GM23338 (cell line): ENCODE results near the gene CCDC85B. TPM values are rescaled to one million over a fixed set of nuclear protein-coding genes. Genes with fewer than 3 reads are reported as not detected.

Source experiments
- ATAC-seq: fragments of 200-7000 bp; cut with Tn5 transposase; 3 replicates; pipeline ENCODE4 v1.9.1; 2020
- DNase-seq: peaks from one replicate; pipeline ENCODE4 v3.0.0-alpha.2; 2015; ENCODE audit warnings: low spot score
- H2AFZ ChIP-seq: fragments of 200-600 bp; sonication (generic); 2 replicates; pipeline ENCODE4 v1.8.0; 2016; ENCODE audit warnings: antibody characterized with exemption, mild to moderate bottlenecking, moderate library complexity
- H3F3A ChIP-seq: fragments of 200-600 bp; sonication (generic); replicated peaks from 2 replicates; pipeline ENCODE4 v1.8.0; 2017; ENCODE audit warnings: antibody characterized with exemption, mixed run types, low read depth
- H3K27ac ChIP-seq: fragments of 200-600 bp; sonication (generic); 2 replicates; pipeline ENCODE4 v1.6.1; 2016; ENCODE audit warnings: low read depth
- H3K27me3 ChIP-seq: fragments of 200-600 bp; sonication (generic); 2 replicates; pipeline ENCODE4 v1.8.0; 2016; ENCODE audit warnings: mild to moderate bottlenecking, mixed run types, moderate library complexity; ENCODE audit not compliant: insufficient read depth
- H3K36me3 ChIP-seq: fragments of 200-600 bp; sonication (generic); 2 replicates; pipeline ENCODE4 v1.8.0; 2016; ENCODE audit warnings: mild to moderate bottlenecking; ENCODE audit not compliant: insufficient read depth
- H3K4me1 ChIP-seq: fragments of 200-600 bp; sonication (generic); 2 replicates; pipeline ENCODE4 v1.8.0; 2016; ENCODE audit warnings: mild to moderate bottlenecking, moderate library complexity; ENCODE audit not compliant: insufficient read depth
- H3K4me2 ChIP-seq: fragments of 200-600 bp; sonication (generic); 2 replicates; pipeline ENCODE4 v1.7.1; 2017; ENCODE audit warnings: mixed run types
- H3K4me3 ChIP-seq: fragments of 200-600 bp; sonication (generic); 2 replicates; pipeline ENCODE4 v1.6.1; 2016; ENCODE audit warnings: mixed run types
- H3K79me2 ChIP-seq: fragments of 200-600 bp; sonication (generic); replicated peaks from 2 replicates; pipeline ENCODE4 v1.8.0; 2017; ENCODE audit warnings: mild to moderate bottlenecking; ENCODE audit not compliant: insufficient read depth
- H3K9me2 ChIP-seq: fragments of 200-600 bp; sonication (generic); 2 replicates; pipeline ENCODE4 v1.8.0; 2017; ENCODE audit not compliant: insufficient read depth
- H4K20me1 ChIP-seq: fragments of 200-600 bp; sonication (generic); replicated peaks from 2 replicates; pipeline ENCODE4 v1.8.0; 2017; ENCODE audit warnings: mild to moderate bottlenecking; ENCODE audit not compliant: insufficient read depth
- H3K27ac Mint-ChIP-seq: 2 replicates; pipeline ENCODE4 v1.8.0; 2020; ENCODE audit warnings: inconsistent platforms, mild to moderate bottlenecking, moderate library complexity, mixed read lengths
- H3K27me3 Mint-ChIP-seq: 3 replicates; pipeline ENCODE4 v1.8.0; 2022; ENCODE audit warnings: low read depth, mild to moderate bottlenecking, moderate library complexity, mixed read lengths, inconsistent platforms; ENCODE audit not compliant: insufficient read depth, poor library complexity
- H3K36me3 Mint-ChIP-seq: 3 replicates; pipeline ENCODE4 v1.8.0; 2021; ENCODE audit warnings: low read depth, mild to moderate bottlenecking, inconsistent platforms, moderate library complexity, mixed read lengths
- H3K4me1 Mint-ChIP-seq: 3 replicates; pipeline ENCODE4 v1.8.0; 2020; ENCODE audit warnings: mild to moderate bottlenecking, inconsistent platforms, mixed read lengths
- H3K4me3 Mint-ChIP-seq: 3 replicates; pipeline ENCODE4 v1.8.0; 2021; ENCODE audit warnings: moderate library complexity, mild to moderate bottlenecking, inconsistent platforms, mixed read lengths
- H3K9me3 Mint-ChIP-seq: 3 replicates; pipeline ENCODE4 v1.8.0; 2020; ENCODE audit warnings: moderate library complexity, mild to moderate bottlenecking, inconsistent platforms, mixed read lengths
- CREB1 ChIP-seq: fragments of 250-450 bp; sonication (Bioruptor Pico); IDR thresholded peaks from 2 replicates; pipeline ENCODE4 v1.5.0; 2020; ENCODE audit warnings: low read depth, mild to moderate bottlenecking, moderate library complexity
- CTCF ChIP-seq, 2 experiments: fragments of 200-600 bp in 1 of 2; sonication (generic) in 1 of 2; conservative IDR thresholded peaks; 2 replicates each; pipeline versions ENCODE4 v1.5.1 to v1.6.1; 2016 to 2017; ENCODE audit warnings: antibody characterized with exemption in 2 of 2, low read depth in 2 of 2, mild to moderate bottlenecking in 2 of 2, moderate library complexity in 1 of 2
- ETS1 ChIP-seq: IDR thresholded peaks from 2 replicates; pipeline ENCODE4 v1.6.1; 2016; ENCODE audit warnings: antibody characterized with exemption
- EZH2 ChIP-seq: fragments of 200-600 bp; sonication (generic); IDR thresholded peaks from one replicate; pipeline ENCODE4 v1.8.0; 2017; ENCODE audit warnings: antibody characterized with exemption, mild to moderate bottlenecking, low read depth; ENCODE audit not compliant: unreplicated experiment
- EZH2phosphoT487 ChIP-seq: fragments of 200-600 bp; sonication (generic); IDR thresholded peaks from one replicate; pipeline ENCODE4 v1.8.1; 2018; ENCODE audit warnings: antibody characterized with exemption; ENCODE audit not compliant: unreplicated experiment
- NANOG ChIP-seq: IDR thresholded peaks from 2 replicates; pipeline ENCODE4 v1.6.1; 2016; ENCODE audit warnings: antibody characterized with exemption, borderline replicate concordance
- POLR2AphosphoS5 ChIP-seq: IDR thresholded peaks from 2 replicates; pipeline ENCODE4 v1.6.1; 2016; ENCODE audit warnings: antibody characterized with exemption, low read depth
- REST ChIP-seq: IDR thresholded peaks from one replicate; pipeline ENCODE4 v1.6.1; 2018; ENCODE audit warnings: antibody characterized with exemption; ENCODE audit not compliant: unreplicated experiment
- STAT1 ChIP-seq: IDR thresholded peaks from one replicate; pipeline ENCODE4 v1.6.1; 2016; ENCODE audit warnings: antibody characterized with exemption; ENCODE audit not compliant: unreplicated experiment
- ZNF114 ChIP-seq: fragments of 250-450 bp; sonication (Bioruptor Pico); IDR thresholded peaks from 2 replicates; pipeline ENCODE4 v1.5.0; 2020; ENCODE audit warnings: mild to moderate bottlenecking, moderate library complexity
- ZNF331 ChIP-seq: fragments of 250-450 bp; sonication (Bioruptor Pico); IDR thresholded peaks from 2 replicates; pipeline ENCODE4 v1.5.0; 2020; ENCODE audit warnings: low read depth, mild to moderate bottlenecking, moderate library complexity
- polyA plus RNA-seq: library from polyadenylated mRNA; unstranded; fragments of >200 nt; fragmentation: Nextera tagmentation; extraction: Ambion mirVana; gene quantifications from 2 replicates; pipeline ENCODE4 v1.2.1, GENCODE V29; 2016
- total RNA-seq: library from RNA; depleted of rRNA; stranded (reverse); fragments of >200 nt; shearing (Covaris generic); gene quantifications from 2 replicates; pipeline ENCODE4 v1.2.3, GENCODE V29; 2014

The CCDC85B gene
- total and polyA plus RNA-seq, 2 experiments from 2014 or later: 54.5 to 66.3 TPM

- TF ChIP-seq CTCF (conservative IDR thresholded peaks at IDR 0.05; ENCODE audit: low read depth in 2 of 2): no peak
These were observed 32.4 kb upstream of the CCDC85B start, which contains the start of gene CFL1 (continued) for GRCh38 chr11:65857853-65858680.

GRCh38 chr11:65858681-65859087 lies 31.8 kb upstream of the CCDC85B start:
- peak overlapping the region; percentile 94 for H3K27ac ChIP-seq
- H3K27me3 ChIP-seq: no peaks in the 10 kb centered on the region
- peak overlapping the region; percentile 93 for H3K4me3 ChIP-seq
- Mint-ChIP-seq H3K4me1 (peaks cover 28% of the 10 kb centered on the region), H3K9me3 (peaks cover 4% of the 10 kb centered on the region; the same call in 2 of the 3 replicates), H3K27me3 (peaks cover 40% of the 10 kb centered on the region), H3K36me3 (peaks cover 56% of the 10 kb centered on the region), H3K4me3 (peak overlapping the region; percentile 91), H3K27ac (peak overlapping the region; percentile 96)
- peak overlapping the region; percentile 84 for H3K4me2 ChIP-seq
- peaks cover 37% of the 10 kb centered on the region for H4K20me1 ChIP-seq
- peaks cover 28% of the 10 kb centered on the region for H3K36me3 ChIP-seq
- ATAC-seq: no peak
- H3K4me1 ChIP-seq: peaks cover 11% of the 10 kb centered on the region
- H2AFZ ChIP-seq: peak overlapping the region; percentile 39; the same call in 1 of the 2 replicates
- H3K9me2 ChIP-seq: no peaks in the 10 kb centered on the region
- DNase-seq: no peak
- H3K79me2 ChIP-seq: peaks cover 48% of the 10 kb centered on the region
- H3F3A ChIP-seq: peaks cover 55% of the 10 kb centered on the region
- TF ChIP-seq POLR2AphosphoS5 (no peak), REST (no peak), ZNF114 (no peak), STAT1 (no peak), EZH2phosphoT487 (no peak), CTCF (conservative IDR thresholded peaks at IDR 0.05; ENCODE audit: low read depth in 2 of 2) (no peak), ZNF331 (no peak), EZH2 (no peak), ETS1 (no peak), NANOG (no peak), CREB1 (no peak)
